ENCODE measurements around the gene POU2F1.

The POU2F1 gene

DNA sequence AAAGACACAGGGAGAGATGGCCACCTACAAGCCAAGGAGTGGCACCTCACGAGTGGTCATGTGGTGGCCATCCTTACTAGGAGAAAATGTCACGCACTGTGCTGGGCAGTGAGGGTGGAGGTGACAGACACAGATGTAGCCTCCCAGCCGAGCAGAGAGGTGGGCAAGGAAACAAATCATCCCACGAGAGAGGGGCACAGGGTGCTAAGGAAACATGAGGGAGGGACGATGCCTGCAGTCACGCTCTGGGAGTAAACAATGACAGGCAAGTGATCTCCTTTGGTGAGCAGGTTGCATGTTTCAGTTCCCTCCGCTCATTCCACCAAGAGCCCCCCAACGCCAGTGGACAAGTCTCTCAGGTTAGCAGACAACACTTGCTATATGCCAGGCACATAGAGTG lies 231.8 kb downstream of the POU2F1 start:
- DNase-seq, result no peak

DNA sequence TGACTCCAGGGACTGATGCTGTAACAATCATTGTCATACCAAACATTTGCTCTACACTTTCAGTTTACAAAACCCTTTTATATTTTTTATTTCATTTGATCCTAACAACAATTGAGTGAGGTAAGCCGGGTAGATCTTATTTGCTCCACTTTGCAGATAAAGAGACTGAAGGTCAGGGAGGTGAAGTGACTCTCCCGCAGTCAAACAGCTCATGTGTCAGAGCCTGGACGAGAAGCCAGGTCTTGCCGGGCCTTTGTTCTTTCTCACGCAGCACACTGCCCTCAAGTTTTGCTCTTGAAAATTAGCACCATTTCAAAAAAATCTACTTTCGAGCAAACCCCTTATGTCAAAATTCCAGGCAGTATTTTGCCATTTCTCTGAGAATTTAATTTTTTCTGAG lies 232.4 kb downstream of the POU2F1 start:
- DNase-seq, result no peak

DNA sequence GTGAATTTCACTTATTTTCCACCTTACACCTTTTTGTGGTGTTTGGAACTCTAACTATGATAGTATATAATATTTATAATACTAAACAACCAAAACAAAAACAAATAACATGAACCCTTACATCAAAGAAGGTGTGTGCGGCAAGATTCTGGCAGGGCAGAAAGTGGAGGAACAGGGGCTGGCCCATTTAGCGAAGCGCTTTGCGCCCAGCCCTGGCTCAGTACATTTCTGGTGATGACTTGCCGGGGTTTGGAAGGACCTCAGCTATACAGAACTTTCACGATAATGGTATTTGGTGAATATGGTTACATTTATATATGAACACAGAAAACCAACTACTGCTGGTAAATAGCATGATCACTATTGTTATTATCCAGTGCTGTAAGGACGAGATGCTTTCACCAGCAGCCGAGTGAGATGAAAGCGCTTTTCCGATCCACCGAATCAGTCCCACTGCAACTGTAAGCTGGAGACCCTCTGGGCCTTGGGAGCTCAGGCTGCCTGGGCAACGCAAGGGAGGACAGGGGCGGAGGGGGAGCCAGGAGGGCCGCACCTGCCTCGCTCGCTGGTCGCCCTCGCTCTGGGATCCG lies 233.7 kb downstream of the POU2F1 start:
- DNase-seq, result no peak

DNA sequence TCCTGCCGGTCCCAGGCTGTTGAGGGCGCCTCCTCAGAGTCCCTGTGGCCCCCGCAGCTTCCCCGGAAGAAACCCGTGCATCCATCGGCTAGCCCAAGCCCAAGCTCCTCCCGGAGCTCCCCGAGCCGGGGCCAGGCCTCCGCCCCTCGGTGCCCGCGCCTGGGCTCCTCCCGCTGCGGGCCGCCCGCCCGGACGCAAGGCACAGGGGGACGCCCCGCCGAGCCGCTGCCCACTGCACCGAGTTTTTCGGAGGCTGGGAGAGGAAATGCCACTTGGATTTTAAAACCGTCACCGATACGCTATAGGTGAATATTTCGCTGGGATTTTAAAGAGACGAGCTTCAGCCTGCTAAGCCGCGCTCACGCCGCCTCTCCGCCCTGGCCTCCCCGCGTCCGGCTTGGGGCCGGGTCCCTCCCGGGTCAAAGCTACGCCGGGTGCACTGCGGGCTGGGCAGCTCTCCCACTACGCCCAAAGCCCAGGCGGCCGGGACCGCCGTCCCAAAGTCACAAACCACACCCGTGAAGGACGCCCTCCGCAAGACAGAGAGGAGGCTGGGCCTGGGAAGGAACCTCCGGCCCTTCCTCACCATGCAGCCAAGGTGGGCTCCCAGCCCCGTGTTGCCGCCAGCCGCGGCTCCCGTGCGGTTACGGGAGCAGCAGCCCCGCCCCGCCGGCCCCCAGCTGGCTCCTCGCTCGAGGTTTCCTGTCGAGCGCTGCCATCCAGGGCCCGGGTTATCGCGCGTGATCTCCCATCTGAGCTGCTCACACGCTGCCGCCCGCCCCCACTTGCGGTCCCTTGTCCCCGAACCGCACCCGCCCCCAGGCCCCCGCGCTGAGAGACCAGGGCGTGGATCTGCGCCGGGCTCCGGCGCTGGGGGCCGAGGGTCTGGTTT lies 234.5 kb downstream of the POU2F1 start:
- peak; percentile 83 for DNase-seq

DNA sequence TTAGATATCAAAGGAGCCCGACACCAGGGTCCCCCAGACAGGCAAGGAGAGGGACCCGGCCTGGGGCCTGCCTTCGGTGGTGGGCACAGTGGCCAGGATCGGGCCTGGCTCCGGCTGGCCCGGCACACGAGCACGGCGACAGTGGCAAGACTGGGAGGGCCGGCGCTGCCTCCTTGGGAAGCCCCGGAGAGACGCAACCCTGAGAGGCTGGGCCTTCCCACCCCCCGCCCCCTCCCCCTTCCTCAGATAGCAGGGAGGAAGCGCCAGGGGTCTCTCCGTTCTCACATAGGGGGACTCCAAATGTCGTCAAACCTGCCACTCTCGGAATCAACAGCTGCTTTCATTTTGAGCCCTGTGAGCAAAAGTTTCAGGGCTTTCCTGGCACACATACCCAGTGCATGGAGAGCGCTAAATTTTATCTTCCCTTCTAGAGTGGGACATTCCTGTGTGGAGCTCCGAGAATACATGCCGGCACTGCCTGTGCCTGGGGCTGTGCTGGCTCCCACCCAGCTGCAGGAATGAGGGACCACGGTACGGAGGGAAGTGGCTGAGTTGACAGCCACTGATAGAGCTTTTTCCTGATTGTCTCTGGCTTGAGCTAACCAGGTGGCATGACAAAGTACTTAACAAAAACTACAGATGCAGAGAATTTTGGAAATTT lies 235.2 kb downstream of the POU2F1 start:
- DNase-seq, result peak; percentile 67 to 69

DNA sequence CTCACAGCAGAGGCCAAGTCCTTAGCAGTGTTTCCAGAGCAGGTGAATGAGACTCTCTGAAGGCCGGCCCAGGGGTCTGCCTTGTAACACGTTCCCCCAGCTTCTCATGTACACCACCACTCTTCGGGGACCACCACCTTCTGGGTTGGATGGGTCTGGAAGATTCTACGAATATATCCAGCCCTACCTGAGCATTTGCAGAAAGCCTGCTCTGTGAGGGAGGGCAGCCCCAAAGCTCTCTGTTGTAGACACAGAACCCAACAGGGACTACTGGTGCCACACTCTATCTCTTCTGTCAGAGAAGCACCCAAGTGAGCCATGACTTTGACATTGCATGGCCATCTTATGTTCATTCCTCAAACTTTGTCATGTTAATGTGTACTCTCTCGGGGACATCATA lies 235.8 kb downstream of the POU2F1 start:
- no peak for DNase-seq

DNA sequence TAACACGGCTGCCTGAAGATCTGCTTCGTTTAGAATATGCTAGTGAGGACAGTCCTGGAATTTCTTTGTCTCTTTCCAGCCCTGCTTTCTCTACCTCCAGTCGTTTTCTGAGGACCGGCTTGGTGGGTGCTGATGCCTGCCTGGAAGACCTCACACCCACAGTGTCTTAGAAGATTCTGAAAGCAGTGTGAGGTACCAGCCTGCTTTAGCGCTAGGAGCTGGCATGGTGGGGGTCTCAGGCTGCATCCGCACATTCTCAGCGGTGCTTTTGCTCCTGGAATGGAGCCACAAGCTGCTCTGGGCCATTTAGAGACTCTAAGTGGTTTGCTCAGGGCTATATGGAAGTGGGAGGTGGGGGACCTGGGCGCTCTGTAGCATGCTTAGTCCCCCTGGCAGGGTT lies 236.2 kb downstream of the POU2F1 start:
- no peak for DNase-seq

DNA sequence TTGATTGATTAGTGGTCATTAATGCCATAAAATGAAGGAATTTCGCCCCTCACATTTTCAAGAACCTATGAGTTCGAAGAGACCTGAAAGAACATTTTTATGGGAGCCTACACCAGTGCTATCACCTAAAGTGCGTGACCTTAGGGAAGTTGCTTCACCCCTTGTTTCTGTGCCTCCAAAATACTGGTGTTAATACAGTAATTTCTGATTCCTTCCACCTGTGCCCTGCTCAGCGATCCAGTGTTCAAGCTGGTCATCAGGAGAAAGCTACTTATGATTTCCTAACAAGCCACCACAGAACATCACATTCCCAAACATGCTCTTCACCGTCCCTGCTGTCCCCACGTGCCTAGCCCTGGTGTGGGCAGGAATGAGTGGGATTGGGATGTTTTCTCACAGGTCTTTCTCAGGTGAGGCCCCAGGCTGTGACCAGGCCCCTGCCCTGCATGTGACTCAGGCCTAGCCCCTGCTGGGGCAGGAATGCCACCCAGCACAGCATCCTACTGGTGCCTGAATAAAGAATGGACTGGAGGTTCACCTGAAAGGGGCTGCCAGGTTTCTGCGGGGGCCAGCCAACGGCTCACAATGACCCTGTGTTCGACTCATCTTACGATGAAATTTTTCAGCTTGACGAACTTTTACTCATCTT lies 237.4 kb downstream of the POU2F1 start:
- no peak for DNase-seq

DNA sequence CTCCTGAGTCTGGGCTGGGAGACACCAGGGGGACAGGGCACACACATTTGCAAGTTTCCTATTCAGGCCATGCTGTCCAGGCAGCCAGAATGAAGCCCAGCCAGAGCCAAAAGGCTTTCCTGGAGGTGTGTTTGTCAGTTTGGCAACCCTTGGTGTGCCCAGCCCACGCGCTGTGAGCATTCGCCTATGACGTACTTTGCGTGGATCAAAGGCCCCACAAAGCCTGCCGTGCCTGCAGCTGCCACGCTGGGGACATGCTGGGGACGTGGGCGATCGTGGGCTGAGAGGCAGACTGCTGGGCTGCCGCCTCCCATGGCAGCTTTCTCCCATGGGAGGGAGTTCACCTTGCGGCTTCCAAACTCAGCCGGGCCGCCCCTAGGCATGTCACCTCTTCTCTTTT lies 240.2 kb downstream of the POU2F1 start:
- peak; percentile 47 to 72 for DNase-seq

DNA sequence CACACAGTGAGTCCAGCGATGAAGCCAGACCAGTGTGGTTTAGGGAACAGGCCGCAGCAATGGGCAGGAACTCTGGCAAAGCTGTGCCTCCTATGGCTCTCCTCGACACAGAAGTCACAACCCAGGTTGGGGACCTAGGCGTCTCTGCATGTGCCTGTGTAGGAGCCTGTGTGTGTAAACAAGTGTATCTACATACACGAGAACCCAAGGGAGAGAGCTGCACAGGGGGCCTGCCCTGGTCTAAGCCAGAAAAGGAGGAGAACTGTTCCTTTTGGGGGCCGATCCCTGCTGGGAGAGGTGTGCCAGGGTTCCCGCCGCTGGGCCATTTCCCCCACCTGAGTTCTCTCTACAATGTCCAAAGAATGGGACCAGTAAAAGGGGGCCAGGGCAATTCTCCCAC lies 241.7 kb downstream of the POU2F1 start:
- DNase-seq, result no peak

DNA sequence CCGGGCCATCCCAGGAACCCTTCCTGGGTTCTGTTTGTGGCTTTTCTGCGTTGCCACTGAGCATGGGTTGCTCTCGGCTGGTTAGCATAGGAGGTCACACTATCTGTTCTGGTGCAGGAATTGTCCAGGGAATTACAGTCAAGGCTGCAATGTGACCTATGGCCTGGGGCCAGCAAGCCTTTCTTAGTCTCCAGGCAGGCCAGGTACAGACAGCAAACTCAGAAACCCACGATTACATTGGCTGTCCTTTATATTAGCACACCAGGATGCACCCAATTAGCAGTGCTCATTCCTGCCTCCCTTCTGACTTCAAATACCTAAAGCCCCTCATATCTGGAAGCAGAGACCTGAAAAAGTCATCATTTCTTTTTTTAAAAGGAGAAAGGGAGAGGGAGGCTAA lies 242.4 kb downstream of the POU2F1 start:
- DNase-seq, result no peak

DNA sequence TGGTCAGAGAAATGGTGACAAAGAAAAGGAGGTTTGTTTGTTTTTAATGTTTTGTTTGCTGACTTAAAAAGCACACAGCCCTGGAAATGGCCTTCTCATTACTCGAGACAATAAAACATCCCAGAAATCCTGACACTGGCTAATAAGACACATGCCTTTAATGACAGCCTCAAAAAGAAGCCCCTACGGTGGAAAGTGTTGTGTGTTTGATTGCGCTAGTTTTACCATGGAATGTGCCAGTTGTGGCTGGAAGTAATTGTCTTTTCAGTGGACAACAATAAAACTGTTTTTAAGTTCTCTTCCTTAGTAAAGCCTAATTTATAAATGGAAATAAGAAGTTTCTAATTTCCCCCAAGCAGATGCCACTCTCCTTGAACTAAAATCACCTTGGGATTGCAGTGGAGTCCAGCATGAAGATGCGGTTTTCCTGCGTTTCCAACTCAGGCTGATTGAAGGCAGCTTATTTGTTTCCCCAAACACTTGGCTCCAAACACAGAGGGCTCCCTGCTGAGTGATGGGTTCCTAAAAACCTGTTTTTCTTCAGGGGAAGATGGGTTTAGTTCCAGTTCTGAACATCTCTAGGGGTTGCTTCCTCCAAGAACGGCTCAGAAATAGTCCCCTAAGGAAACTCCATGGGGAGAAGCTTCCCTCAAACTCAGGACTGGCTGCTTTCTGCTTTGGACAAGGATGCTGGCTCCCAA lies 243.3 kb downstream of the POU2F1 start:
- DNase-seq, result no peak

DNA sequence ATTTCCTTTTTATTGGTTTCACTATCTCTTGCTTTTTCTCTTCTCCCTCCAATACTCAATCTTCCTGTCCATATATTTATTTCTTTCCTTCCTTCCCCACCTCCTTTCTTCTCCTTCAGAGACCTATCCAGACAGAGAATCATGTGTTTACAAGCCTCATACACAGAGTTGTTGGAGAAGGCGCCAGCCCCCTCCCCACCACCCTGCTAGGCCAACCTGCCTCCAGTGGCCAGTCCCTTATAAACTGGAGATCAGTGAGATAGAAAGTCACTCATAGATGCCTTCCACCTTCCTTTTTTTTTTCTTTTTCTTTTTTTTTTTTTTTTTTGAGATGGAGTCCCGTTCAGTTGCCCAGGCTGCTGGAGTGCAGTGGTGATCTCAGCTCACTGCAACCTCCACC lies 244.3 kb downstream of the POU2F1 start:
- DNase-seq, result no peak

DNA sequence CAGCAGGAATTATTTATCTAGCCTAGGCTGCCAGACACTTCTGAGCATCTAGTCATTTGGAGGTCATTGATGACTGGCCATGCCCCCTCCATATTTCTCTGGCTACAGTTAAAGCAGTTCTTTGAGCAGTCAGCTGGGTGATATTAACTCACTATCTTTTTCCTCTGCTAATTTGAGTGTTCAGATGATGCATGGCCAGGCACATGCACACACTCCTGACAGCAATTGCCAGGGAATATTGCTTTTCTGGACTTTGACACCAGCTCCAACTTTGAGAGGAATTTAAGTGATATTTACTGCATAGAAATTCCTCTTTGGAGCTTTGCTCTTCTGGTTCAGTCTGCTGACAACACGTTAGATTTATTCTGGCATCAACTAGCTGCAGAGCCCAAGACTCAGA lies 245.1 kb downstream of the POU2F1 start:
- no peak for DNase-seq

DNA sequence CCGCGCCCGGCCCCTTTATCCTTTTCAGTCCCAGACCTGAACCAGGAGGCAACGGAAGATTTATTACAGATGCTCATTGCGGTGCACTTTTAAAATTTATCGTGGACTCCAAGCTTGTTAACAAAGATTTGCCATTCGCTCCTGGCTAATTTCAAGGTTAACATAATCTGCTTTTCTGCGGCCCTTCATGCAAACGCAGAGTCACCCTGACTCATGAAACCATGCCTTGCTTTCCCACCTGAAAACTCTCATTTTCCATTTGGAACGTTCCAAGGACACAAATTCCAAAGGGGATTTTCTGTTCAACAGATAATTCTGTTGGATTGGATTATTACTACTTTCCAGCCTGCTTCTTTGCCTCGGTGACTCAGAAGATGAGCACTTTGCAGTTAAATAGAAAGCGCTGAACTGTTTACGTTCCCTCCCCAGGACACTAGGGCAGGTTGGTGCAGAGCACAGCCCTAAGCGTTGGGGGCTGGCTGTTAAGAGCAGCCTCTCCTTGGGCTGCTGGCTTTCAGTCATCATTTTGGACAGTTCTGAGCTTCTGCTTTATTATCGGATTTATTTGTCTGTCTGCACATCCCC lies 246.5 kb downstream of the POU2F1 start:
- no peak for DNase-seq

DNA sequence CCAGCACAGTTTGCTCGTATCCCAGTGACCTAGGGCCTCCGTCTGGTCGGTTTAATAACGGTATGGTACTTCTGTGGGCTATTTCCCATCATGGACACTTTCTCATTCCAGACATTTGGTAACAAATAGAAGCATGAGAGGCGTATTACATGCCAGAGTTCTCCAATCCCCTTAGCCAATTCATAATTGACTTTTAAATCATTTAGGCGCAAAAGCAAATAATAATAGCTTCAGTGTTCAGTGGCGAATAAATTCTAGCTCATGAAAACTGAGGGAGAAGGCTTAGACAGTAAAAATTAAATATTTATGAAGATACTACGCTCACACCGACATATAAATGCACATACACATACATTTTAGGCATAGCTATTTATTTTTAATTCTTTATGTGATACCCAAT lies 247.1 kb downstream of the POU2F1 start:
- DNase-seq, result no peak

DNA sequence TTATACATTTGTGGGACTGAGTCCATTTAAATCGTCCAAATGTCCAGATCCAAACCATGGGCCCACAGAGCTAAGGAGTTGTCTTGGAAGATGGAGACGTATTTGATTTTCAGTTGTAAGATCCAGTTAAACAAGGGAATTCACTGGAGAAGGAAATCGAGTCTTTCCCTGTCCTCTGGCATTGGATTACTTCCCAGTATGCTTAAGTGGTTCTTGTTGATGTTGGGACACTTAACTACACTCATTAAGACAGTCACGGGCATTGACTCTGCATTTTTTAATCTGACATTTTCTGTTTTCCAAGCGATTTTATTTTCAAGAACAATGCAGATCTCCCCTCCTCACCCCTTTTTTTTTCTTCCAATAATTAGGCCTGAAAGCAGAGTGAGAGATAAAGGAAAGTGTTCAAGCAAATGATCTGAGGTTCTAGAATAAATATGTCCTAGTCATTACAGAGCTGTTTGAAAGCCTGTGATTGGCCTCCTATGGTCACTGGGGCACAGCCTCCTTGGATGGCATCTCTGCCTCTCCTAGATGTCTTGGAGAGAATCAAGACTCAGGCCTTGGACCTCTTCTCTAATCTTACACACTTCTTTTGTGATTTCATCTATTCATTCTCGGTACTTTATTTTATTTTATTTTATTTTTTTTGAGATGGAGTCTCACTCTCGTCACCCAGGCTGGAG lies 248.7 kb downstream of the POU2F1 start:
- DNase-seq, result no peak

DNA sequence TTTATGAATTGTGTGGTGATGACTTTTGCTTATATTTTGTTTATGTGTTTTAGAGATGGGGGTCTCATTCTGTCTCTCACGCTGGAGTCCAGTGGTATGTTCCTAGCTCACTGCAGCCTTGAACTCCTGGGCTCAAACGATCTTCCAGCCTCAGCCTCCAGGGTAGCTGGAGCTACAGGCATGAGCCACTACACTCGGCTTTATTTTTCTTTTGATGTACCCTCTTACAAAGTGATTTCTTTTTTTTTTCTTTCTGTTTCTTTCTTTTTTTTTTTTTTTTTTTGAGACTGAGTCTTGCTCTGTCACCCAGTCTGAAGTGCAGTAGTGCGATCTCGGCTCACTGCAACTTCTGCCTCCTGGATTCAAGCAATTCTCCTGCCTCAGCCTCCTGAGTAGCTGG lies 250.9 kb downstream of the POU2F1 start:
- no peak for DNase-seq

DNA sequence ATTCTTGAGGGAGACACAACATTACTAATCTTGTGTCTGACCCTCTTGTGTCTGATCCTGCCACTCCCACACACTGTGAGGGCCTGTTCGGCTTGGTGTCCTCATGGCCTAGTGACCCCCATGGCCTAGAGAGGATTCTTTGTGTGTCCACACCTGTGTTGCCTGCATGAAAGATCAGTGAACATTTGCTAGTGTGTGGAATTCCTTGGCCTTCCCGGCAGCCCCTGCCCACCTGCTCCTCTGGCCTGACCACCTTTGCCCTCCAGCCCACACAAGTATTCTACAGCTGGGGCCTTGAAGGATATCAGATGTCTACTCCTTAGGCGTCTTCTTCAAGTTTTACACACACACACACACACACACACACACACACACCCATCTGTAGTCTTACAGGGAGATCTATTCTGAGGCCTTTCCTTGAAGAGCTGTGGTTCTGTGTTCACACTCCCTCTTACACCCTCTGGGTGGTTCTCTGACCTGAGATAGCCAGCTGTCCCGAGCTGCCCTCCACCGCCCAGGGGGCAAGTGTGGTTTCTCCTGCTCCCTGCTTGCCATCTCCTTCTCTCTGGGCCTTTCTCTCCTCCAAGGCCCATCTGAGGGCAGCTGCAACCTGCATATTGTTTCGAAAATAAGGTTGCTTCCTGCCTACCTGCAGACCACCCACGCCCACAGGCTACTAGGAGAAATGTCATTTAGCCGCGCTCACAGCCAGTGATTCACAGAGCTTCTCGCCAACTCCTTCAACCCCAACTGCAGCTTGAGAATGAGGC lies 252.3 kb downstream of the POU2F1 start:
- DNase-seq, result no peak

DNA sequence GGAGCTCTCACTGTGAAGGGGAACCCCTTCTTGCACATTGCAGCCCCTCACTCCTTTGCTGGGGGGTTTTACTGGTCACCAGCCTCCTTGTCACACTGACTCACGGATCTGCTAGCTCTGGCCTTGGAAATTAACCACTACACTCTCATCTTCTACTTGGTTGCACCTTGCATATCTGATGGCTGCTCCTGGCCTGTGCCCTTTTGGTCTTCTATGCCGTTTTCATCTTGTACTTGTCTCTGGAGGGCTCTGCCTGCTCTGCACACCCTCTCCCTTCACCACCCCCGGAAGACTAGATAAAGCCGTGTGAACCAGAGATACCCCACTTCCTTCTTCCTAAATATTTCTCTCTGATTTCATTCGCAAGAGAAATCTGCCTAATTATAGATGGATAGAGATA lies 253.1 kb downstream of the POU2F1 start:
- no peak for DNase-seq

DNA sequence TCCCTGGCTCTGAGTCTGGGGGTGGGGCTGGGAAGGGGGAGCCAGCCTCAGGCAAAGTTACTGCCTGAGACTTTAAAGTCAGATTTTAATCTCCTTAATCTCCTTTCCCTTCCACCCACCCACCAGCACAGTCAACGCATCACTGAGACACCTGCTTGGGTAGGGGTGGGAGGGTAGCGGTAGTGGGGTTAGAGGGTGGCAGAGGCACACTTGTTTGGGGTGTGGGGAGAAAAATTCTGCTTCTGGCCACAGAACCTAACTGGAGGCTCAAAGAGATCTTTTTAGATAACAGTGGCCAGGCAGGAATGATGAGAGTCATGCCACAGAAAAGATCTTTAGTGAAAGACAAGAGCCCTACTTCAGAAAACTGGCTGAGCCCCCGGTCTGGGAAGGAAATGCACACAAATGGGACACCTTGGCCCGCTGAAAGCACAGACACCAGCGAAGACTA lies 253.5 kb downstream of the POU2F1 start:
- peak; percentile 52 to 66 for DNase-seq

Data from CD4-positive, alpha-beta T cell treated with Interleukin-4 for 1 hour (primary cell).